Gastroesophageal sphincter (tissue), 3 donors: Measurements from ENCODE around the gene MIEN1.

Experiments
- CTCF ChIP-seq, 4 experiments: fragments of 200-600 bp in 2 of 4; fragments of 450-650 bp in 2 of 4; sonication (generic) in 1 of 4; IDR thresholded peaks; one replicate each; pipeline ENCODE4 v1.5.1; 2017 to 2019; ENCODE audit warnings: antibody characterized with exemption in 4 of 4, mild to moderate bottlenecking in 2 of 4, moderate library complexity in 2 of 4
- EP300 ChIP-seq: sonication (generic); formaldehyde crosslinking; IDR thresholded peaks from one replicate; pipeline ENCODE4 v1.6.1; 2017; ENCODE audit warnings: antibody characterized with exemption, mild to moderate bottlenecking
- POLR2A ChIP-seq, 2 donors: fragments of 450-650 bp; IDR thresholded peaks; one replicate each; pipeline ENCODE4 v1.6.1; 2017; ENCODE audit warnings: antibody characterized with exemption in 2 of 2, mild to moderate bottlenecking in 2 of 2, moderate library complexity in 1 of 2

GRCh38 chr17:39716879-39717536 lies 13.3 kb downstream of the MIEN1 start:
- TF ChIP-seq CTCF (IDR thresholded peaks at IDR 0.05) (no peak), POLR2A (IDR thresholded peaks at IDR 0.05) (no peak), EP300 (no peak)
